Prostate gland (tissue), 2 donors: Measurements from ENCODE around the gene PLEKHA7. TPM values are rescaled to one million over a fixed set of nuclear protein-coding genes. Genes with fewer than 3 reads are reported as not detected.

ENCODE experiments used
- DNase-seq: peaks from one replicate; pipeline ENCODE4 v3.0.0-alpha.2; 2019; ENCODE audit warnings: low spot score
- H3K27ac ChIP-seq, 2 donors: fragments of 200-600 bp; sonication (generic); 2 replicates each; pipeline ENCODE4 v1.5.1; 2017 to 2019
- H3K27me3 ChIP-seq: fragments of 200-600 bp; sonication (generic); replicated peaks from 2 replicates; pipeline ENCODE4 v1.5.1; 2019; ENCODE audit not compliant: insufficient read depth
- H3K36me3 ChIP-seq, 2 donors: fragments of 200-600 bp; sonication (generic); 1 replicate in 1 of 2; 2 replicates in 1 of 2; pipeline versions ENCODE4 v1.5.1 to v1.8.1; 2017 to 2019
- H3K4me1 ChIP-seq: fragments of 200-600 bp; sonication (generic); replicated peaks from 2 replicates; pipeline ENCODE4 v1.5.1; 2019
- H3K4me3 ChIP-seq, 2 donors: fragments of 200-600 bp; sonication (generic); 2 replicates each; pipeline ENCODE4 v1.5.1; 2017 to 2019
- H3K9me3 ChIP-seq: fragments of 200-600 bp; sonication (generic); 2 replicates; pipeline ENCODE4 v1.5.1; 2017
- CTCF ChIP-seq, 4 experiments: fragments of 200-600 bp in 2 of 4; fragments of 450-650 bp in 2 of 4; sonication (generic) in 2 of 4; IDR thresholded peaks; 1 replicate in 3 of 4; 2 replicates in 1 of 4; pipeline ENCODE4 v1.5.1; 2016 to 2019; ENCODE audit warnings: antibody characterized with exemption in 4 of 4, mild to moderate bottlenecking in 2 of 4, moderate library complexity in 2 of 4
- POLR2A ChIP-seq: fragments of 450-650 bp; IDR thresholded peaks from one replicate; pipeline ENCODE4 v1.6.1; 2016; ENCODE audit warnings: antibody characterized with exemption, mild to moderate bottlenecking
- POLR2AphosphoS5 ChIP-seq: sonication (generic); formaldehyde crosslinking; IDR thresholded peaks from one replicate; pipeline ENCODE4 v1.6.1; 2017; ENCODE audit warnings: antibody characterized with exemption
- WGBS: methylation state at CpG from one replicate; pipeline ENCODE4 v1.1.5; 2018; 5-methylcytosine and 5-hydroxymethylcytosine counted together
- intact Hi-C: fragments of 100-400 bp; cut with DNase I; formaldehyde crosslinking; loops from one replicate; pipeline ENCODE4 v1.14.2; 2022
- total RNA-seq, 2 donors: library from RNA; depleted of rRNA; stranded (reverse); fragments of >200 nt; gene quantifications; one replicate each; pipeline ENCODE4 v1.1.0, GENCODE V29; 2016

Gene PLEKHA7
- total RNA-seq, 2 donors from 2014 or later: 14.6 to 38.3 TPM

GRCh38 chr11:16791191-16791961 is 222.8 kb downstream of the PLEKHA7 start:
- Histone ChIP-seq H3K4me3 (no peak overlapping the region), H3K36me3 (no peaks in the 10 kb centered on the region), H3K4me1 (no peaks in the 10 kb centered on the region), H3K27me3 (no peaks in the 10 kb centered on the region), H3K9me3 (no peaks in the 10 kb centered on the region), H3K27ac (no peak overlapping the region)
- intact Hi-C loops: loop anchor here (10.0 kb wide), 1 partner anchor 143 kb away; no protein-coding TSS in a partner anchor
- no peak for DNase-seq
- 80% methylated on average over 13 of the region's 13 CpGs for WGBS
- TF ChIP-seq CTCF (IDR thresholded peaks at IDR 0.05) (no peak), POLR2A (no peak), POLR2AphosphoS5 (no peak)

GRCh38 chr11:16790486-16791190 is 223.6 kb downstream of the PLEKHA7 start:
- Histone ChIP-seq H3K4me1 (no peaks in the 10 kb centered on the region), H3K27ac (no peak overlapping the region), H3K27me3 (no peaks in the 10 kb centered on the region), H3K9me3 (no peaks in the 10 kb centered on the region), H3K4me3 (no peak overlapping the region), H3K36me3 (no peaks in the 10 kb centered on the region)
- WGBS: 93% methylated on average over 16 of the region's 16 CpGs
- DNase-seq: no peak
- TF ChIP-seq CTCF (IDR thresholded peaks at IDR 0.05): no peak
- TF ChIP-seq POLR2A: no peak
- TF ChIP-seq POLR2AphosphoS5: no peak
- intact Hi-C loops: loop anchor here (10.0 kb wide), 1 partner anchor 144 kb away; no protein-coding TSS in a partner anchor

GRCh38 chr11:16789560-16790485 is 224.4 kb downstream of the PLEKHA7 start:
- Histone ChIP-seq H3K36me3 (no peaks in the 10 kb centered on the region), H3K27me3 (no peaks in the 10 kb centered on the region), H3K9me3 (no peaks in the 10 kb centered on the region), H3K27ac (no peak overlapping the region), H3K4me3 (no peak overlapping the region), H3K4me1 (no peaks in the 10 kb centered on the region)
- no peak for DNase-seq
- intact Hi-C loops: loop anchor here (10.0 kb wide), 2 partner anchors 145 to 275 kb away; no protein-coding TSS in a partner anchor
- no peak for TF ChIP-seq POLR2AphosphoS5
- no peak for TF ChIP-seq CTCF (IDR thresholded peaks at IDR 0.05)
- TF ChIP-seq POLR2A: no peak
- 93% methylated on average over 10 of the region's 10 CpGs for WGBS

- Histone ChIP-seq H3K27me3 (no peaks in the 10 kb centered on the region), H3K27ac (no peak overlapping the region), H3K4me1 (no peaks in the 10 kb centered on the region), H3K36me3 (no peaks in the 10 kb centered on the region), H3K9me3 (no peaks in the 10 kb centered on the region), H3K4me3 (no peak overlapping the region)
- 86% methylated on average over 13 of the region's 13 CpGs for WGBS
- intact Hi-C loops: loop anchor here (10.0 kb wide), 1 partner anchor 276 kb away; no protein-coding TSS in a partner anchor
- no peak for DNase-seq
- no peak for TF ChIP-seq POLR2AphosphoS5
Observed at GRCh38 chr11:16789063-16789420, 225.2 kb downstream of the PLEKHA7 start.
